NCI-H748 (cell line): Measurements from ENCODE around the gene KCTD18.

ENCODE experiments used
- DNase-seq: peaks from one replicate; lab custom pipeline; 2025; ENCODE audit not compliant: unreplicated experiment; lab: John Stamatoyannopoulos, UW

The KCTD18 gene

GRCh38 chr2:200509612-200510433 is at the start of gene KCTD18:
KCTD18 (minus strand) TSS chr2:200510068; CDS start chr2:200507016, 3,052 bp downstream.
- DNase-seq: peak; percentile 94

GRCh38 chr2:200540793-200541192 is 30.9 kb upstream of the KCTD18 start:
- DNase-seq: no peak

GRCh38 chr2:200538139-200538538 is 28.3 kb upstream of the KCTD18 start:
- no peak for DNase-seq

- DNase-seq: no peak
Observed at GRCh38 chr2:200534572-200534971, 24.7 kb upstream of the KCTD18 start.

- no peak for DNase-seq
Observed at GRCh38 chr2:200533754-200534153, 23.9 kb upstream of the KCTD18 start.

- DNase-seq: no peak
Observed at GRCh38 chr2:200528228-200528627, 18.4 kb upstream of the KCTD18 start.

GRCh38 chr2:200525882-200526651 is 16.2 kb upstream of the KCTD18 start, which contains the start of gene SGO2:
SGO2 (plus strand) TSS chr2:200526207; CDS start chr2:200532976, 6,769 bp downstream.
- peak; percentile 98 for DNase-seq

GRCh38 chr2:200525551-200525881 is 15.6 kb upstream of the KCTD18 start:
- DNase-seq: no peak

GRCh38 chr2:200525066-200525465 is 15.2 kb upstream of the KCTD18 start:
- DNase-seq: no peak

GRCh38 chr2:200523604-200524003 is 13.7 kb upstream of the KCTD18 start:
- no peak for DNase-seq

- peak; percentile 24 for DNase-seq
Observed at GRCh38 chr2:200523158-200523557, 13.3 kb upstream of the KCTD18 start.

- no peak for DNase-seq
Observed at GRCh38 chr2:200515155-200515554, 5.3 kb upstream of the KCTD18 start.

- DNase-seq: no peak
Observed at GRCh38 chr2:200509235-200509611, 645 bp downstream of the KCTD18 start.

GRCh38 chr2:200507179-200507578 is 2.7 kb downstream of the KCTD18 start:
- DNase-seq: peak; percentile 44

GRCh38 chr2:200506679-200507078 is 3.2 kb downstream of the KCTD18 start:
- no peak for DNase-seq

GRCh38 chr2:200502196-200502595 is 7.7 kb downstream of the KCTD18 start:
- no peak for DNase-seq

GRCh38 chr2:200498402-200499162 is 11.3 kb downstream of the KCTD18 start:
- no peak for DNase-seq

- DNase-seq: no peak
Observed at GRCh38 chr2:200496696-200497095, 13.2 kb downstream of the KCTD18 start.

GRCh38 chr2:200494048-200494447 is 15.8 kb downstream of the KCTD18 start:
- DNase-seq: no peak

GRCh38 chr2:200492656-200493055 is 17.2 kb downstream of the KCTD18 start:
- DNase-seq: no peak

GRCh38 chr2:200490001-200490400 is 19.9 kb downstream of the KCTD18 start:
- DNase-seq: no peak
